ENCODE data around the gene NHLH1.

DNA sequence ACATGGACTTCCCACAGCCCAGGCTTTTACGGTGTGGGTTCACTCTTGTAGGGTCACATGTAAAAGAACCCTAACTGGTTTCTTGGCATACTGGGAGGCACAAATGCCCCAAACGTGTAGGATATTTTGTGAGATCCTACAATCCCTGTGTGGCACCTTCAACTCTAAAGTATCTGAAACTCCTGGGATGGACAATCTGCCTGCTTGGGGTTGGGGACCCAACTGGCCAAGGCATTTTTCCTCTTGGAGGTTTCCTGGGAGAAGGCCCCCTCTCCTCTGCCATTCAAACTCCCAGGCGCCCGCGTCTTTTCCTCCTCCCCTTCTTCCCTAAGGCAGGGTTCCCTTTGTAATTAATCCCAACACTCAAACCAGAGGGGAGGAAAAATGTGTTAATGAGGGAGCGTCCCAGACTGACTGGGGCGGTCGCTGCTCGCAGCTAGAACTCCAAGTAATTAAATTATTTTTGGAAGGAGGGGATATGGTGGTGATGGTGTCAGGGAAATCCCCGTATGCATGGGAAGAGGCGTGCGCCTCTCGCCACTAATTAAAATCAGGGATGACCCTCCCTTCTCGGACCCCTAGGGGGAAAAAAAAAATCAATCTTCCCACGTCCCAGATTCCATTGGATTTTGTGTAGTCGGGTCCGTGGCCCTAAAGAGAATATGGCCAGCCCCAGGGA, 32.8 kb downstream of the NHLH1 start:
- TF ChIP-seq CTCF (IDR thresholded peaks at IDR 0.05; ENCODE audit: low read depth, low read length) (no peak), POLR2A (IDR thresholded peaks at IDR 0.05; ENCODE audit: extremely low read depth, insufficient read length) (no peak), MYC (IDR thresholded peaks at IDR 0.05; ENCODE audit: low read depth, low read length) (no peak)
- TF ChIP-seq, protein P1, sequence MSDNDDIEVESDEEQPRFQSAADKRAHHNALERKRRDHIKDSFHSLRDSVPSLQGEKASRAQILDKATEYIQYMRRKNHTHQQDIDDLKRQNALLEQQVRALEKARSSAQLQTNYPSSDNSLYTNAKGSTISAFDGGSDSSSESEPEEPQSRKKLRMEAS (IDR thresholded peaks at IDR 0.05; ENCODE audit: low read depth, low read length): no peak
